Astrocyte (in vitro differentiated cells and primary cell): Measurements from ENCODE around the gene TPRKB.

Source experiments
- EZH2 ChIP-seq: IDR thresholded peaks from 2 replicates; pipeline ENCODE4 v1.6.1; 2012; ENCODE audit warnings: mild to moderate bottlenecking, low read length, inconsistent platforms; ENCODE audit not compliant: insufficient read depth
- TF ChIP-seq, protein P1 (sequence below): IDR thresholded peaks from 2 replicates; pipeline ENCODE4 v1.5.1; 2011; ENCODE audit warnings: low read depth, mild to moderate bottlenecking, inconsistent platforms, low read length, moderate library complexity; ENCODE audit not compliant: insufficient read depth

DNA sequence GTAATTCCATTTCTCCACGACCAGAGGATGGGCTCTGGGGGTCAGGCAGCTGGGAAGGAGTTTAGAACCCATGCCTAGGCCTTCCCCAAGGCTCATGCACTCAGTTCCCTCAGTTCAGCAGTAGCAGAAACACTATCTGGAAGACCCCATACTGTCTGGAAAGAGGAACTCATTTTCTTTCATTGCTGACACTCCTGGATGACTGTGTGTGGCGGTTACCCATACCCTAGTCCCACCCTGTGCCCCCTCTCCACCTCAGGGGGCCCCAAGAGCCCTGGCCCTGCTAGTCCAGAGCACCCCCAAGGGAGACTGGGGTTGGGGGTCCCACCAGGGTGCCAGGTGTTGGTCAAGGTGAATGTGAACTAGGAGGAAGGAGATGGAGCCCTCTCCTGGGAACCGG is 29.5 kb downstream of the TPRKB start:
- TF ChIP-seq, protein P1, sequence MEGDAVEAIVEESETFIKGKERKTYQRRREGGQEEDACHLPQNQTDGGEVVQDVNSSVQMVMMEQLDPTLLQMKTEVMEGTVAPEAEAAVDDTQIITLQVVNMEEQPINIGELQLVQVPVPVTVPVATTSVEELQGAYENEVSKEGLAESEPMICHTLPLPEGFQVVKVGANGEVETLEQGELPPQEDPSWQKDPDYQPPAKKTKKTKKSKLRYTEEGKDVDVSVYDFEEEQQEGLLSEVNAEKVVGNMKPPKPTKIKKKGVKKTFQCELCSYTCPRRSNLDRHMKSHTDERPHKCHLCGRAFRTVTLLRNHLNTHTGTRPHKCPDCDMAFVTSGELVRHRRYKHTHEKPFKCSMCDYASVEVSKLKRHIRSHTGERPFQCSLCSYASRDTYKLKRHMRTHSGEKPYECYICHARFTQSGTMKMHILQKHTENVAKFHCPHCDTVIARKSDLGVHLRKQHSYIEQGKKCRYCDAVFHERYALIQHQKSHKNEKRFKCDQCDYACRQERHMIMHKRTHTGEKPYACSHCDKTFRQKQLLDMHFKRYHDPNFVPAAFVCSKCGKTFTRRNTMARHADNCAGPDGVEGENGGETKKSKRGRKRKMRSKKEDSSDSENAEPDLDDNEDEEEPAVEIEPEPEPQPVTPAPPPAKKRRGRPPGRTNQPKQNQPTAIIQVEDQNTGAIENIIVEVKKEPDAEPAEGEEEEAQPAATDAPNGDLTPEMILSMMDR = no peak
- TF ChIP-seq EZH2 = no peak
